Measurements from ENCODE around the gene IRF2BPL. TPM values are rescaled to one million over a fixed set of nuclear protein-coding genes. Genes with fewer than 3 reads are reported as not detected.

IRF2BPL gene
- total and polyA plus RNA-seq, 2 of the 8 experiments (the other 6 are each of a cell fraction or from before 2014, with no cell fraction given), result 18.8 to 57.0 TPM

DNA sequence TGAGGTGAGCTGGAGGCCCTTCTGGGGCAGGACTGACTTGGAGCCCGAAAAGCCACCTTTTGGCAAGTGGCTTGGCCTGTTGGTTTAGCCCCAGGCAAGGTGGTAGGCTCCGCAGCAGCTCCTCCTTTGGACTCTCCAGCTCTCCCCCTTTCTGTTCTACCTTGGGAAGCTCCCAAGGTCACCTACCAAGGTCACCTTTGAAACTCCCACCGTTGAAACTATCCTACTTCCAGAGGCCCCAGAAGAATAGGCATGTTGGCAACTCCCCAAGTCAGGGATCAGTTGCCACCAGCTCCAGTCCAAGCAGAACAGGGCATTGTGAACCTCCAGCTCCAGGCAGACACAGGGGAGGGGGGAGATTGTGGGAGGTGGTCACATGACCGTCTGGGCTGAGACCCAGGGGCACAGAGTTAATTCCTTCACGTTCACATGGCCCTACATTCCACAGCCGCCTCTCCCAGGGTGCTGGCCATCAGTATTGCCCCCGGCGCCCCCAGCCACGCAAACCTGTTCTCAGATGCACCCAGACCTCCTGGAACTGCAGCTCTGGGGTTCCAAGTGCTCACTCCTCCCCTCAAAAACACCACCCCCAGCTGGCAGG, 14.4 kb downstream of the IRF2BPL start (continued):
- TF ChIP-seq RNF2 (IDR thresholded peaks at IDR 0.05; ENCODE audit: borderline replicate concordance, low read depth, low read length, missing control alignments, poor library complexity, severe bottlenecking), result no peak
